Keratinocyte (primary cell): Measurements from ENCODE around the gene GPRIN1.

Source experiments
- EZH2 ChIP-seq: IDR thresholded peaks from one replicate; pipeline ENCODE4 v1.6.1; 2012; ENCODE audit warnings: inconsistent platforms, mild to moderate bottlenecking, low read length, moderate library complexity
- TF ChIP-seq, protein P1 (sequence below), 3 experiments: IDR thresholded peaks in 1 of 3; conservative IDR thresholded peaks in 1 of 3; optimal IDR thresholded peaks in 1 of 3; 2 replicates in 2 of 3; 3 replicates in 1 of 3; pipeline versions ENCODE3 to v1.5.1; 2011; ENCODE audit warnings: low read length in 3 of 3, mild to moderate bottlenecking in 3 of 3, moderate library complexity in 2 of 3, control low read depth in 1 of 3, inconsistent platforms in 1 of 3; ENCODE audit not compliant: insufficient read depth in 2 of 3; ENCODE audit errors: extremely low read depth in 1 of 3

DNA sequence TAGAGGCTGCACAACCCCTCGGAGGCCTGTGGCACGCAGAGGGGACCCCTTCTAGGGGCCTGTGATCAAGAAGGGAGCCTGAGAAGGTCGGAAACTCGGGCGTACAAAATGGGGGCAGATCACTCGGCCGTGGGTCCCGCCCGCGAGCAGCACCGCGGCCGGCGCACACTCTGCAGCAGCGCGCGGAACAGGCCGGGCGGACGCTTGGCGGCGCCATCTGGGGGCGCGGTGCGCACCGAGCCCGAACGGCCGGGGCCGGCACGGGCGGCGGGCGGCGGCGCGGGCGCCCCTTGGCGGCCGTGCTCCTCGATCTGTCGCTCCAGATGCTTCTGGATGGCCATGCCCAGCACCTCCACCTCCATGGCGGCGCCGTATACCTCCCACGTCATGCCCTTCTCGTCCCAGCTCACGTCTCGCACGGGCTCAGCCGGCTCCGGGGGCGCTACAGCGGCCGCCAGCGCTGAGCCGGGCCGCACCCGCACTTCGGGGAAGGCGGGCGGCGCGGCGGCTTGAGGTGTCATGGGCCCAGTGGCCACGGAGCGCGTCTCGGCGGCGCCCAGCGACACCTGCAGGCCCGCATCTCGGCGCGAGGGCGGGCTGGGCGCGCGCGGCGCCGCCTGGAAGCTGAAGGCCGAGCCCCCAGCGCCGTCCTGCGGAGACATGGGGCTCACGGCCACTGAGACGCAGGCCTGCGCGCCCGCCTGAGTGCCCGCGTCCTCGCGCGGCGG is 13.1 kb downstream of the GPRIN1 start:
- TF ChIP-seq EZH2 = no peak
- TF ChIP-seq, protein P1, sequence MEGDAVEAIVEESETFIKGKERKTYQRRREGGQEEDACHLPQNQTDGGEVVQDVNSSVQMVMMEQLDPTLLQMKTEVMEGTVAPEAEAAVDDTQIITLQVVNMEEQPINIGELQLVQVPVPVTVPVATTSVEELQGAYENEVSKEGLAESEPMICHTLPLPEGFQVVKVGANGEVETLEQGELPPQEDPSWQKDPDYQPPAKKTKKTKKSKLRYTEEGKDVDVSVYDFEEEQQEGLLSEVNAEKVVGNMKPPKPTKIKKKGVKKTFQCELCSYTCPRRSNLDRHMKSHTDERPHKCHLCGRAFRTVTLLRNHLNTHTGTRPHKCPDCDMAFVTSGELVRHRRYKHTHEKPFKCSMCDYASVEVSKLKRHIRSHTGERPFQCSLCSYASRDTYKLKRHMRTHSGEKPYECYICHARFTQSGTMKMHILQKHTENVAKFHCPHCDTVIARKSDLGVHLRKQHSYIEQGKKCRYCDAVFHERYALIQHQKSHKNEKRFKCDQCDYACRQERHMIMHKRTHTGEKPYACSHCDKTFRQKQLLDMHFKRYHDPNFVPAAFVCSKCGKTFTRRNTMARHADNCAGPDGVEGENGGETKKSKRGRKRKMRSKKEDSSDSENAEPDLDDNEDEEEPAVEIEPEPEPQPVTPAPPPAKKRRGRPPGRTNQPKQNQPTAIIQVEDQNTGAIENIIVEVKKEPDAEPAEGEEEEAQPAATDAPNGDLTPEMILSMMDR (optimal IDR thresholded peaks at IDR 0.05 in 1 of 3, IDR thresholded peaks at IDR 0.05 in 1 of 3, conservative IDR thresholded peaks at IDR 0.05 in 1 of 3; ENCODE audit: extremely low read depth in 1 of 3, insufficient read depth in 2 of 3, low read length in 3 of 3) = no peak
